Posterior vena cava (tissue), 2 donors: ENCODE results near the gene EIF4EBP2. TPM values are rescaled to one million over a fixed set of nuclear protein-coding genes. Genes with fewer than 3 reads are reported as not detected.

ENCODE experiments used
- DNase-seq: peaks from one replicate; pipeline ENCODE4 v3.0.0-alpha.2; 2020; ENCODE audit warnings: low spot score
- intact Hi-C, 2 donors: fragments of 100-400 bp; cut with DNase I; formaldehyde crosslinking; loops; one replicate each; pipeline versions ENCODE4 v1.14.1 to v1.14.2; 2022 to 2023
- total RNA-seq, 2 donors: library from RNA; stranded (reverse); fragmentation: NEBNext Ultra II Directional; extraction: Animal tissue kit (Norgen Biotek cat#: 25700); gene quantifications; one replicate each; pipeline ENCODE4 v1.2.1, GENCODE V29; 2021
- donor health status: DM: yes; HTN: yes; CAD: no.
- donor health status: DM: yes; HTN: yes; CAD: no.

The EIF4EBP2 gene
- total RNA-seq, 2 donors from 2014 or later: 50.1 to 55.5 TPM

- intact Hi-C loops: loop anchor here in 1 of 2 donors (10.0 kb wide), 1 partner anchor 278 kb away; no protein-coding TSS in a partner anchor
These were observed 72.5 kb downstream of the EIF4EBP2 start for GRCh38 chr10:70476249-70477035.

GRCh38 chr10:70477661-70478162 lies 73.8 kb downstream of the EIF4EBP2 start:
- intact Hi-C loops: loop anchor here in 1 of 2 donors (10.0 kb wide), 1 partner anchor 277 kb away; no protein-coding TSS in a partner anchor
- DNase-seq: no peak

More at GRCh38 chr10:70476249-70477035, 72.5 kb downstream of the EIF4EBP2 start:
- DNase-seq: no peak

Other genes starting within 250 kb of the EIF4EBP2 start
- 100 to 1,000 TPM; 123 to 129 TPM for gene SAR1A, start 233.6 kb upstream of the EIF4EBP2 start, total RNA-seq
- 10 to 100 TPM; 76.3 to 98.4 TPM for gene PPA1, start 170.7 kb upstream of the EIF4EBP2 start, total RNA-seq
- gene NPFFR1, start 120.1 kb upstream of the EIF4EBP2 start, total RNA-seq: not detected
- 1 to 10 TPM; 3.1 to 3.9 TPM for gene LRRC20, start 21.5 kb upstream of the EIF4EBP2 start, total RNA-seq
- not detected for gene NODAL, start 37.5 kb downstream of the EIF4EBP2 start, total RNA-seq
- 1 to 10 TPM; 6.7 to 7.4 TPM for gene PALD1, start 74.6 kb downstream of the EIF4EBP2 start, total RNA-seq
- 1 to 10 TPM; 4.6 to 5.2 TPM for gene PRF1, start 198.6 kb downstream of the EIF4EBP2 start, total RNA-seq